Measurements from ENCODE around the gene KRTAP4-4.

GRCh38 chr17:41150026-41150425 lies 10.5 kb downstream of the KRTAP4-4 start:
- TF ChIP-seq RELA (IDR thresholded peaks at IDR 0.05; ENCODE audit: borderline replicate concordance, partially characterized antibody) = no peak
- TF ChIP-seq CTCF (IDR thresholded peaks at IDR 0.05 in 2 of 3, conservative IDR thresholded peaks at IDR 0.05 in 1 of 3; ENCODE audit: control insufficient read depth in 2 of 3, extremely low read depth in 1 of 3, insufficient read depth in 1 of 3, low read depth in 3 of 3, low read length in 3 of 3) = no peak
- no peak for TF ChIP-seq MTA3 (IDR thresholded peaks at IDR 0.05; ENCODE audit: borderline replicate concordance, low read length)
- TF ChIP-seq EZH2 (IDR thresholded peaks at IDR 0.05; ENCODE audit: borderline replicate concordance, control insufficient read depth, low read depth, low read length) = no peak
- TF ChIP-seq POLR2A (IDR thresholded peaks at IDR 0.05; ENCODE audit: low read depth, low read length) = no peak
- TF ChIP-seq CREB1 (IDR thresholded peaks at IDR 0.05; ENCODE audit: low read depth) = no peak
- TF ChIP-seq TCF7 (IDR thresholded peaks at IDR 0.05; ENCODE audit: borderline replicate concordance) = no peak
- no peak for TF ChIP-seq EED (IDR thresholded peaks at IDR 0.05; ENCODE audit: low read depth)
- no peak for TF ChIP-seq GABPA (IDR thresholded peaks at IDR 0.05; ENCODE audit: low read depth)
